Effector memory CD8-positive, alpha-beta T cell (primary cell): ENCODE measurements around the gene SERPINA3.

Source experiments
- ATAC-seq: fragments of 150-1000 bp; cut with Tn5 transposase; replicated peaks from 2 replicates; pipeline ENCODE4 v1.10.0; 2021; ENCODE audit warnings: mild to moderate bottlenecking, moderate library complexity
- DNase-seq, 3 experiments: peaks; one replicate each; pipeline ENCODE4 v3.0.0; 2021
- H3K27ac Mint-ChIP-seq, 2 donors: one replicate each; pipeline ENCODE4 v1.8.0; 2022; ENCODE audit warnings: mild to moderate bottlenecking in 2 of 2, mixed read lengths in 2 of 2, moderate library complexity in 2 of 2
- H3K27me3 Mint-ChIP-seq, 2 donors: one replicate each; pipeline ENCODE4 v1.8.0; 2022; ENCODE audit warnings: mixed read lengths in 2 of 2
- H3K36me3 Mint-ChIP-seq: one replicate; pipeline ENCODE4 v1.8.0; 2022; ENCODE audit warnings: mild to moderate bottlenecking, moderate library complexity, mixed read lengths; ENCODE audit not compliant: insufficient read depth
- H3K4me1 Mint-ChIP-seq, 2 donors: one replicate each; pipeline ENCODE4 v1.8.0; 2022; ENCODE audit warnings: low read depth in 2 of 2, mixed read lengths in 2 of 2
- H3K4me3 Mint-ChIP-seq, 2 donors: one replicate each; pipeline ENCODE4 v1.8.0; 2022; ENCODE audit warnings: mild to moderate bottlenecking in 2 of 2, mixed read lengths in 2 of 2, moderate library complexity in 2 of 2
- H3K9me3 Mint-ChIP-seq, 2 donors: one replicate each; pipeline ENCODE4 v1.8.0; 2022; ENCODE audit warnings: mixed read lengths in 2 of 2

The SERPINA3 gene

DNA sequence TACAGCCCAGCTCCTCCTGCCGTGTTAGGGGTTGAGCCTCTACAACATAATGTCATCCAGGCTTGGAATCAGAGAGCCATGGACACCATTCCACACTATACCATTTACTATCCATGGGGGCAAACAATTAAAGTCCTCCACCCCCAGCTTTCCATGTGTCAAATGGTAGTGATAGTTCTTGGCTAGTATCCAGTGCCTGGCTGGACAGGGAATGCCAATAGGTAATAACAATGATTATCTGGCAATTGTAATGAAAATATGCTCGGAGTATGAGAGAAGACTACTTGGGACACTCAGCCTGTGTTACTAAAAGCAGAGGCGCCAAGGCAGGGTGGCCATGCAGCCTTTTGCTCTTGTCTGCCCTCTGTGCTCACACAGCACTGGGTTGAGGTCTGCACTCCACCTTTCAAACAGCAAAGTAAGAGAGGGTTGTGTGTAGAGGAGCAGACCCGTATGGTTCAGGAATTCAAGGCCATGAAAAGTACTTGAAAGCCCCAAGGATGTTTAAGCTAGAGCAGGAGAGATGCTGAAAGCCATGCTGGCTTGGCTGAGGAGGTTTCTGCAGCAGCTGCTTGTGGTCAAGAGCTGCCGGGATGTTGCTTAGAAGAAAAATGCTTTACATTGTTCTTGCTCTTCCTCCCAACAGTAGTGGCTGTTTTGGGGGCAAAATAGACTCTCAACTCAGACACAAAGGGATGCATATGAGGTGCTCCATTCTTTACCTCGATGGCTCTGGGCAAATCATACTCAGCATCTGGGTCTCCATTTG lies 10.6 kb downstream of the SERPINA3 start:
- Mint-ChIP-seq H3K27me3 (peaks cover 27 to 28% of the 10 kb centered on the region in 2 donors), H3K36me3 (peaks cover 7% of the 10 kb centered on the region), H3K4me3 (no peak overlapping the region), H3K9me3 (peaks cover 0 to 18% of the 10 kb centered on the region in 2 donors), H3K27ac (no peak overlapping the region), H3K4me1 (no peaks in the 10 kb centered on the region)
- DNase-seq (no peak), ATAC-seq (no peak)

DNA sequence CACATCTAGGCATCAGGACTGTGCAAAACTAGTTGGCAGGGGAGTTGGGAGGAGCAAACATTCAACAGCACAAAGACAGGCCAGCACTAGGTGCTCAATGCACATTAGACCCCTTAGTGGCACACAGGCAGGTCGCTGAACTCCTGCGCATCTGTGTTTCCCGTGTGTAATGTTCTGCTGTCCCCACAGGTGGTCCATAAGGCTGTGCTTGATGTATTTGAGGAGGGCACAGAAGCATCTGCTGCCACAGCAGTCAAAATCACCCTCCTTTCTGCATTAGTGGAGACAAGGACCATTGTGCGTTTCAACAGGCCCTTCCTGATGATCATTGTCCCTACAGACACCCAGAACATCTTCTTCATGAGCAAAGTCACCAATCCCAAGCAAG lies 11.2 kb downstream of the SERPINA3 start:
- no peak overlapping the region for H3K27ac Mint-ChIP-seq
- DNase-seq (no peak), ATAC-seq (no peak)
- no peak overlapping the region for H3K4me3 Mint-ChIP-seq
- peaks cover 28 to 33% of the 10 kb centered on the region in 2 donors for H3K27me3 Mint-ChIP-seq
- H3K36me3 Mint-ChIP-seq, result peaks cover 7% of the 10 kb centered on the region
- peaks cover 0 to 17% of the 10 kb centered on the region in 2 donors for H3K9me3 Mint-ChIP-seq
- H3K4me1 Mint-ChIP-seq, result no peaks in the 10 kb centered on the region

DNA sequence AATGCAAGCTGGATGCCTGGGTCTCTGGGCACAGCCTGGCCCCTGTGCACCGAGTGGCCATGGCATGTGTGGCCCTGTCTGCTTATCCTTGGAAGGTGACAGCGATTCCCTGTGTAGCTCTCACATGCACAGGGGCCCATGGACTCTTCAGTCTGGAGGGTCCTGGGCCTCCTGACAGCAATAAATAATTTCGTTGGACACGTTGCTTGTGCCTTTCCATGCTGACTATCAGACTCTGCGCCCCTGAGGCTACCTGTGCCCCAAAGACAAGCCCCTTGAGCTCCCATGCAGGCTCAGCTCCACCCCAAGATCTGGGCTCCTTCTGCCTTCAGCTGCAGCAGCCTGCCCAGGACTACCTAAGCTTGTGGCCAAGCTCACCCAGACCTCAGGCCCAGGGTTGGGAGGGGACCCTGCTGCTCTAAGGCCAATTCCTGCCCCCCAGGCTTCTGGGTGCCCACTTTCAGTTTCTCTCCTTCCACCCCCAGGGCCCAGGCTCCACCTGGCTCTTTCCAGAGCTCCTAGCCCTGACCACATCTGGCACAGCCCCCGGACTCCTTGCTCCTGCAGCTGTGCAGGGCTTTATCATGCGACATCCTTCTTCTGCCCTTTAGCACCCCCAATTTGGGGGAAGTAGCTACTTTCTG lies 11.8 kb downstream of the SERPINA3 start:
- Mint-ChIP-seq H3K4me3 (no peak overlapping the region), H3K27ac (no peak overlapping the region), H3K27me3 (peaks cover 28 to 36% of the 10 kb centered on the region in 2 donors), H3K36me3 (peaks cover 7% of the 10 kb centered on the region), H3K9me3 (peaks cover 0 to 11% of the 10 kb centered on the region in 2 donors), H3K4me1 (no peaks in the 10 kb centered on the region)
- DNase-seq (no peak), ATAC-seq (no peak)

DNA sequence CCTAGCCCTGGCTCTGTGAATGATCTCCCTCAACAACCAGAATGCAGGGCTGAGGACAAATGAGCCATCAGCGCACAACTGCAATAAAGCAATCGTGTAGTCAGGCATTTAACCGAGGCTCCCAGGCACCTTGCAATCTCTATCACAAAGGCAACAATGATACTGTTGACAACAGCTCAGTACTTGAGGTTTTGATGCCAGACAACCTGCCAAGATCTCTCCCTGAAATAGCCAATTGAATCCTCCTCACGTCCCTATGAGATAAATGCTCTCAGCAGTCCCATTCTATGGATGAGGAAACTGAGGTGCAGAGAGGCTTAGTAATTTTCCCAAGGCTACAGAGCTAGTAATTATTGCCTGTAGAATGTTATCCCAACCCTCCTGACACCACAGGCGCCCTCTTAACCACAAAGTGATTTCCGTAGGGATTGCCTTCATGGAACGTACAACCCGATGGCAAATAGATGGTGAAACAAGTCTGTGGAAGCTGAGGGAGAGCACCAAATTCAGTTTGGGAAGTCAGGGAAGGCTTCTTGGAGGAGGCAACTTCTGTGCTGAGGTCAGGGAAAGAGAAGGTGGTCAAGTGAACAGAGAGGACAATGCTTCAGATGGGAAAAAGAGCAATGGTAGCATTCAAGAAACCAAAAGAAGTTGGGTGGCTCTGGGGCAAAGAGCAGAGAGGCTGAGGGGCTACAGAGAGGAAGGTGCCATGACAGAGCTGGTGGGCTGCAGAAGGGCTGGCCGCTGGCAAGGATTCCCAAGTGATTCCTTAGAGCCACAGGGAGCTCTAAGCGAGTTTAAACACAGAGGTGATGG lies 12.6 kb downstream of the SERPINA3 start:
- DNase-seq, result no peak

DNA sequence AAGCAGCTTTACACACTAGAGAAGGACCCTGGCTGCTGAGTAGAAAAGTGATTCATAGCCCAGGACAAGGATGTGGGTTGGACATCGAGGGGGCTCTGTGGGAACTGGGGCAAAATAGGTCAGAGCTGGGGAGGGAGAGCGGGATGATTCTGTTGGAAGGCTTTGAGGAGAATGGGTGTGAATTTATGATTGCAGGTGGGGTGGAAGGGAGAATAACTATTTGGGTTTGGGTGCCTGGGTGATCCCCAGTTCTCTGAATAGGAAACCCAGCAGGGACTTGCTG lies 13.1 kb downstream of the SERPINA3 start:
- H3K4me1 Mint-ChIP-seq, result no peaks in the 10 kb centered on the region
- H3K36me3 Mint-ChIP-seq, result peaks cover under 1% of the 10 kb centered on the region
- H3K4me3 Mint-ChIP-seq, result no peak overlapping the region
- DNase-seq (no peak), ATAC-seq (no peak)
- no peak overlapping the region for H3K27ac Mint-ChIP-seq
- H3K9me3 Mint-ChIP-seq, result no peaks in the 10 kb centered on the region
- H3K27me3 Mint-ChIP-seq, result peaks cover 24 to 31% of the 10 kb centered on the region in 2 donors

More for the DNA sequence above, 12.6 kb downstream of the SERPINA3 start:
- Mint-ChIP-seq H3K9me3 (peaks cover 0 to 5% of the 10 kb centered on the region in 2 donors), H3K4me3 (no peak overlapping the region), H3K36me3 (peaks cover 6% of the 10 kb centered on the region), H3K27me3 (peaks cover 28 to 37% of the 10 kb centered on the region in 2 donors), H3K4me1 (no peaks in the 10 kb centered on the region), H3K27ac (no peak overlapping the region)
- ATAC-seq, result no peak

DNA sequence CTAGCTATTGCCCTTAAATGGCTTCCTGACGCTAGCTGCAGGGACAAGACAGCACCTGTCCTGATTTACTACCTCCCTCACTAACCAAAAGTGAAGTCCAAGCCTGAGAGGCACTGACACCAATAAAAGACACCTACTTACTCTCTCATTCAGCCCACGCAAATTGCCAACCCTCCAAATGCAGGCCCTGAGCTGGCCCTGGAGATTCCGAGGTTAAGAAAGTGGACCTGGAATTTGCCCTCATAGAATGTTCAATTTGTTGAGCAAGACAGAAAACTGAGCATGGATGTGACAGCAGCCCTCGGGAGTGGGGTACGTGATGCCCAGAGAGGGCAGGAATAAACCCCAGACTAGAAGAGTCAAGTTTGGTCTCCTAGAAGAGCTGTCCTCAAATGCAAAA lies 16.4 kb downstream of the SERPINA3 start:
- peaks cover 0 to 2% of the 10 kb centered on the region in 2 donors for H3K9me3 Mint-ChIP-seq
- H3K4me3 Mint-ChIP-seq, result no peak overlapping the region
- ATAC-seq, result no peak
- H3K27ac Mint-ChIP-seq, result no peak overlapping the region
- no peaks in the 10 kb centered on the region for H3K4me1 Mint-ChIP-seq
- DNase-seq, result no peak
- H3K27me3 Mint-ChIP-seq, result peaks cover 18 to 33% of the 10 kb centered on the region in 2 donors
- no peaks in the 10 kb centered on the region for H3K36me3 Mint-ChIP-seq

DNA sequence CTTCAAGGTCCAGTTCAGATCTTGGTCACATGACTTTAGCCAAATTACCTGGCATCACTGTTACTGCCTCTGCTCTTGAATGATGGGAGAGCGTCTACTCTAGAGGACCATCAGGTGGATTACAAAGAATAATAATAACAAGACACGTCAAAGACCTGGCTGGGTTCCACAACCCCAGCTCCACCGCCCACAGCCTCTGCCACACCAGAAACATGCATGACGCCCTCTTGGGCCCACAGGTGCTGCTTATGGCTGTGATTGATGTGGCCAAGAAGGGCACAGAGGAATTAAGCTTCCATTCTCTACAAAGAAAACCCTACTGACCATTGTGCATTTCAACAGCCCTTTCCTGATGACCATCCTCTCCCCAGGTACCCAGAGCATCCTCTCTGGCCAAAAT lies 18.2 kb downstream of the SERPINA3 start:
- H3K27ac Mint-ChIP-seq, result no peak overlapping the region
- no peak overlapping the region for H3K4me3 Mint-ChIP-seq
- H3K9me3 Mint-ChIP-seq, result peaks cover 0 to 2% of the 10 kb centered on the region in 2 donors
- no peak for DNase-seq
- no peaks in the 10 kb centered on the region for H3K36me3 Mint-ChIP-seq
- peaks cover 18 to 33% of the 10 kb centered on the region in 2 donors for H3K27me3 Mint-ChIP-seq
- ATAC-seq, result no peak
- H3K4me1 Mint-ChIP-seq, result no peaks in the 10 kb centered on the region

DNA sequence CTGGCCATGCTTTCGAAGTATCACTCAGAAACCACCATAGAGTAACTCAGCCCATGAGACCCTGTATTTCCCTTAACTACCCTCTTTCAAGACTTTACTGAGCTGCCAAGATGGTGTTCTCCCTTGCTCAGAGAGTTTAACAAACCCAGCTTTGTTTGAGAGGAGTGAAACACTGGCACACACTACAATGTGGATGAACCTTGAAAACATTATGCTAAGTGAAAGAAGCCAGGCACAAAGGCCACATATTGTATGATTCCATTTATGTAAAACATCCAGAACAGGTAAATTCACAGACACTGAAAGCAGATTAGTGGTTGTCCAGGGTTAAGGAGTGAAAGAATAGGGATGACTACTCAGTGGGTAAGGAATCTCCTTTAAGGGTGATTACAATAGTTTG lies 18.9 kb downstream of the SERPINA3 start:
- Mint-ChIP-seq H3K27me3 (peaks cover 18 to 33% of the 10 kb centered on the region in 2 donors), H3K4me1 (no peaks in the 10 kb centered on the region), H3K9me3 (peaks cover 0 to 2% of the 10 kb centered on the region in 2 donors), H3K4me3 (no peak overlapping the region), H3K27ac (no peak overlapping the region), H3K36me3 (no peaks in the 10 kb centered on the region)
- DNase-seq, result no peak
- no peak for ATAC-seq

DNA sequence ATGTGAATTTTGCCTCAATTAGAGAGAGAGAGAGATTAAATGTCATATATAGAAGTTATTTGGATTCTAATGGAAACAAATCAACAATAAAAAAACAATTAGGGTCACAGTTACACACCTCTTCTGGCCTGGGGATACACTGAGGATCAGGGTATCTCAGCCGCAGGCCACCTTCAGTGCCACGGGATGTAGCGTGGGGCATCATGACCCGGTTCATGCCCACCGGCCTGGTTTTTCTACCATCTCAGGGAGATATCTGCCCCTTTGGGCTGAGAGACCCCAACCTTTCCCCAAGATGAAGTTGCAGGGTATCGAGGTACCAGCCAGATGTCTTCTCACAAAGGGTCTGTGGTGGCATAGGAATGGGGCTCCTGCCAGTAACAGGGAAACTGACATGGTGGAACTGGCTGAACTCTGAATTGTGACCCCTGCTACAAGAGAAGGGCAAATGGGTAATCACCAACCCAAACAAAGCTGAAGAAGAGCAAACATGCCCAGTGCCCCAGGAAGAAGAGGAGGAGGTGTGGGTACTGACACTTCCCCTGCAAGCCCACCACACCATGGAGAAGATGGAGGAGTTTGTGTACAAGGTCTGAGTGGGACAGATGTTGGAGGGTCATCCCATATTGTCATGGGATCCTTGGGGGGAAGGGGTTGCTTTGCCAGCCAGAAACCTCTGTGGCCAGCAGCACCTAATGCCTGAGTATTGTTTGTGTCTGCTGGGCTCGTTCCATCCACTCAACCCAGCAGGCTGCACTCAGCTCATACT lies 19.5 kb downstream of the SERPINA3 start:
- no peaks in the 10 kb centered on the region for H3K36me3 Mint-ChIP-seq
- no peak for ATAC-seq
- H3K4me3 Mint-ChIP-seq, result no peak overlapping the region
- H3K9me3 Mint-ChIP-seq, result peaks cover 0 to 2% of the 10 kb centered on the region in 2 donors
- no peak for DNase-seq
- H3K27ac Mint-ChIP-seq, result no peak overlapping the region
- H3K4me1 Mint-ChIP-seq, result no peaks in the 10 kb centered on the region
- H3K27me3 Mint-ChIP-seq, result peaks cover 18 to 33% of the 10 kb centered on the region in 2 donors

DNA sequence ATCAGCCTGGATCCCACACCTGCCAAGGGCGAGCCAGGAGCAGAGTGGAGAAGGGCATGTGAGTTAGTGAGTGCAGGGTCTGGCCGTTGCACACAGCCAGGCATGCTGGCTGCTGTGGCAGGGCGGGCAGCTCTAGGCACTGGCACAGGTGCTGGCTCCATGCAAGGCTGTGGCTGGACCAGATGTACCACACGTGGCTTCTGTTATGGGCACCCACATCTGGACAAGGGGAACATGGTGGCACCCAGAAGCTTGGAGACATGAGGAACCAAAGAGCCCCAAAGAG lies 20.1 kb downstream of the SERPINA3 start:
- H3K27ac Mint-ChIP-seq, result no peak overlapping the region
- H3K4me1 Mint-ChIP-seq, result no peaks in the 10 kb centered on the region
- H3K36me3 Mint-ChIP-seq, result no peaks in the 10 kb centered on the region

DNA sequence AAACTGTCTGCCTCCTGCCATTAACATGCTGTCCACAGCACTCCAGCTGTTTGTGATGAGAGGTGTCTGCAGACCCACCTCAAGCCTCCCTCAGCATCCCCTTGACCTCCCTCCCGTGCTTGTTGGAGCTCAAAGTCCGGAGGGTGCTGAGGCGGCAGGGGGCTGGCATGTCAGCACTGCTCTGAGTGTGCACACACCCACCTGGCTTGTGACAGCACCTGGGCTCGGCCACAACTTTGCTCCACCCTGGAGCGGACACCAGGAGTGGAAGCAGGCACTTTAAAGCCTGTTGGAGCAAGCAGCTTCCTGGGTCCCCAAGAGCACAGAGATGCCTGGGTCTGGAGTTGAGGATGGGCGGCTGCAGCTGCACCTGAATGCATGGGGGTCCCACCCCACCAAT lies 20.9 kb downstream of the SERPINA3 start:
- Mint-ChIP-seq H3K27me3 (peaks cover 14 to 23% of the 10 kb centered on the region in 2 donors), H3K9me3 (peaks cover 0 to 2% of the 10 kb centered on the region in 2 donors), H3K27ac (no peak overlapping the region), H3K36me3 (no peaks in the 10 kb centered on the region), H3K4me1 (no peaks in the 10 kb centered on the region), H3K4me3 (no peak overlapping the region)
- DNase-seq (no peak), ATAC-seq (no peak)

More for the DNA sequence above, 20.1 kb downstream of the SERPINA3 start:
- no peak for ATAC-seq
- Mint-ChIP-seq H3K9me3 (peaks cover 0 to 2% of the 10 kb centered on the region in 2 donors), H3K4me3 (no peak overlapping the region), H3K27me3 (peaks cover 16 to 27% of the 10 kb centered on the region in 2 donors)
- no peak for DNase-seq

DNA sequence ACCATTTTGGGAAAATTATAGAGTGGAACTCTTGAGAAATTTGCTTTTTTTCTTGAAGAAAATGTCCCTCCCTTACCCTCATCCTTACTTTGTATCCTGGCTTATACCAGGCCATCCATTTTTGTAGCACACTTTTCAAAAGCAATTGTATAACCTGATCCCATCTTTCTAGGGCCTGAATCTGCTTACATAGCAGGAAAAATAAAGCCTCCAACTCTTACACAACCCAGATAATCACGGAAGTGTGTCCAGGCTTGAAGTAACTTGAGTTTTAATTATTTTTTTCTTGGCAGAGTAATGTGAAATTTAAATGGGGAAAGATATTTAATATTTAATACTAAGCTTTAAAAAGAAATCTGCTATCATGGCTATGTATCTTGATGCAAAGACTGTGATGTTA lies 23.0 kb downstream of the SERPINA3 start:
- peaks cover 0 to 2% of the 10 kb centered on the region in 2 donors for H3K9me3 Mint-ChIP-seq
- no peaks in the 10 kb centered on the region for H3K4me1 Mint-ChIP-seq
- ATAC-seq (no peak), DNase-seq (no peak)
- H3K27ac Mint-ChIP-seq, result no peak overlapping the region
- no peaks in the 10 kb centered on the region for H3K36me3 Mint-ChIP-seq
- peaks cover 11 to 23% of the 10 kb centered on the region in 2 donors for H3K27me3 Mint-ChIP-seq
- H3K4me3 Mint-ChIP-seq, result no peak overlapping the region

DNA sequence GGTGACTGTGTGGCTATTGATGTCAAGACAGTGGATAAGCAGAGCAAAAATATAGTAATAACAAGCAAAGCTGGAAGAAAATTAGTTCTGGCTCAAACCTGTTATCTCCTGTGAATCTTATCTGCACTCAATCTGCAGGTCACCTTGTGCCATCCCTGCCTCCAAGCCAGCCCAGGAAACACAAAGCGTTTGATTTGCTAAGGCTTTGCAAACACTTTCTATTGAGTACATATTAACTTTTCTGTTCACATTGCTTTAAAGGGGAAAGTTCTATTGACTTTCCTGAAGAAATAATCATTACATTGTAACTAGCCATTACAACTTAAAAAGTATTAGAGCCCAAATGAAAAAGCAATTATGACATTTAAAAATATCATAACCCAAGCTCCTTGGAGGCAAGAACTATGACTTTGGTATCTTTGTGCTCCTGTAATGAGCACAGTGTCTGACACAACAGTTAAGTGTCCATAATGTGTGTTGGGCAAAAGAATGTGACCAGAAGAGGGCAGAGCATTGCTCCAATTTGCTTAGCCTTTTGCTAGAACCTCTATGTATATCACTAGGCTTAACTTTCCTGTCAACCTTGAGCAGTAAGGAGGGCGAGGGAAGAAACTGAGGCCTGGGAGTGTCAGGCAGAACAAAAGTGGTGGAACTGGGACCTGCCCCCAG lies 24.7 kb downstream of the SERPINA3 start:
- DNase-seq (no peak), ATAC-seq (no peak)
- Mint-ChIP-seq H3K36me3 (no peaks in the 10 kb centered on the region), H3K4me3 (no peak overlapping the region), H3K4me1 (no peaks in the 10 kb centered on the region), H3K9me3 (peaks cover 0 to under 1% of the 10 kb centered on the region in 2 donors), H3K27me3 (peaks cover 2 to 17% of the 10 kb centered on the region in 2 donors), H3K27ac (no peak overlapping the region)
